ENCODE measurements around the gene GYS1.
A peak's percentile ranks its signal among the peaks of the same experiment; 100 is the strongest.

Gene GYS1

DNA sequence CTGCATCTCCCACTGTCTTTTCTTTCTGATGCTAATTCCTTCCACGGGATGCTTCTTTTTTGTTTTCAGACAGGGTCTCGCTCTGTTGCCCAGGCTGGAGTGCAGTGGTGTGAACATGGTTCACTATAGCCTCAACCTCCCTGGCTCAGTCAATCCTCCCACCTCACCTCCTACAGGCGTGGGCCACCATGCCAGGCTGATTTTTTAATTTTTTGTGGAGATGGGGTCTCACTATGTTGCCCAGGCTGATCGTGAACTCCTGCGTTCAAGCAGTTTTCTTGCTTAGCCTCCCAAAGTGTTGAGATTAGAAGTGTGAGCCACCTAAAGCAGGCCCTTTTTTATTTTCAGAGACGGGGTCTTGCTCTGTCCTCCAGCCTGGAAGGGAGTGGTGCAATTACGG, 4.8 kb downstream of the GYS1 start:
- no peak for DNase-seq

- no peak for DNase-seq
Observed at GRCh38 chr19:48987323-48987722, 5.8 kb downstream of the GYS1 start.

DNA sequence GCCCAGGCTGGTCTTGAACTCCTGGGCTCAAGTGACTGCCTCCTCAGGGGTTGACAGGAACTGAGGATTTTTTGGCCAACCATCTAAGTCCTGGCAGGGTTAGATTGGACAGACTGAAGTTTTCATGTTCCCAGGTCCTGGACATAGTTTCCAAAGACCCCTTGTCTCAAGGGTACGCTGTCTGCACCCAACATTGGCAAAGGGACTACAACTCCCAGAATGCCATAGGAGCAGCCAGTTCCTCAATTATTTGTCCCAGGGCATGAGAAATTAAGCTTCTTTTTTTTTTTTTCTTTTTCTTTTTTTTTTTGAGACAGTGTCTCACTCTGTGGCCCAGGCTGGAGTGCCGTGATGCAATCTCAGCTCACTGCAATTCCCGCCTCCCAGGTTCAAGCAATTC, 6.9 kb downstream of the GYS1 start:
- no peak for DNase-seq

DNA sequence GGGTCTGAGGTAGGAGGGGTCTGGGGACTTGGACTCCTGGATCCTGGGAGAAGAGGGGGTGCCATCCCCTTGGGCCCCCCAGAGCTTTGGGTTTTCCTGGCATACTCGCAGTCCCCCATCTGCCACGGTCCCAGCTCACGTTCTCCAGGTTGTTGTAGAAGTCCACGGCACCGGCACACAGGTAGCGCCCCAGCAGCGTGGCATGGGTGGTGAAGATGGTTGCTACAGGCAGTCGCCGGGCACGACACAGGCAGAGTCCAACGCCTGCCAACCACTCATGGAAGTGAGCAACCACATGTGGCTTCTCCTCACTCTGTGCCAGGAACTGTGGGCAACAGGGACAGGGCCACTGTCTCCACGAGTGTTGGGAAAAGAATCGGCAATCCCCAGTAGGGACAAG, 7.4 kb downstream of the GYS1 start:
- no peak for DNase-seq

DNA sequence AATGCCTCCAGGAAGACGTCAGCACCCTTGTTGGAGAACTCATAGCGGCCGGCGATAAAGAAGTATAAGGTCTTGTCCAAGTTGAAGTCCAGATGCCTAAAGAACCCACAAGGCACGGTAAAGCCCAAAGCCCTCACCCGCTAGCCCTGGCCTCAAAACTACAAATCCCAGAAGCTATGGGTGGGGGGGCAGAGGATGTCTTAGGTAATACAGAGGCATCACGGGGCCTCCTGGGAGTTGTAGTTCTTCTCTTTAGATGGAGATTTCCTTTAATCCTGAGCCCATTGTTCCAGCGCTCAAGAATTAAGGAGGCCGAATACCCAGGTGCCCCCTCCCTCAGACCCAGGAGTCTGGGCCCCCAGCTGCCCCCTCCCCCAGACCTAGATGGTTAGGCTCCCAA, 10.8 kb downstream of the GYS1 start:
- DNase-seq, result no peak

DNA sequence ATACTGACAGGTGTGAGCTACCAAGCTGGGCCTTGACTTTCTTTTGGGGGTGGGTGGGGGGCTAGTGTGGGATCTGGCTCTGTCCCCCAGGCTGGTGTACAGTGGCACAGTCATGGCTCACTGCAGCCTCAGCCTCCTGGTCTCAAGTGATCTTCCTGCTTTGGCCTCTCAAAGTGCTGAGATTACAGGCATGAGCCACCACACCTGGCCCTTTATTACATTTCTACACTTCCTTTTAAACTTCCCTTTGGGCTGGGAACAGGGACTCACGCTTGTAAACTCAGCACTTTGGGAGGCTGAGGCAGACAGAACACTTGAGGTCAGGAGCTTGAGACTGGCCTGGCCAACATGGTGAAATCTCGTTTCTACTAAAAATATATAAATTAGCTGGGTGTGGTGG, 16.0 kb downstream of the GYS1 start:
- no peak for DNase-seq

GRCh38 chr19:48975947-48976847, 16.9 kb downstream of the GYS1 start:
- peak; percentile 10 for DNase-seq

DNA sequence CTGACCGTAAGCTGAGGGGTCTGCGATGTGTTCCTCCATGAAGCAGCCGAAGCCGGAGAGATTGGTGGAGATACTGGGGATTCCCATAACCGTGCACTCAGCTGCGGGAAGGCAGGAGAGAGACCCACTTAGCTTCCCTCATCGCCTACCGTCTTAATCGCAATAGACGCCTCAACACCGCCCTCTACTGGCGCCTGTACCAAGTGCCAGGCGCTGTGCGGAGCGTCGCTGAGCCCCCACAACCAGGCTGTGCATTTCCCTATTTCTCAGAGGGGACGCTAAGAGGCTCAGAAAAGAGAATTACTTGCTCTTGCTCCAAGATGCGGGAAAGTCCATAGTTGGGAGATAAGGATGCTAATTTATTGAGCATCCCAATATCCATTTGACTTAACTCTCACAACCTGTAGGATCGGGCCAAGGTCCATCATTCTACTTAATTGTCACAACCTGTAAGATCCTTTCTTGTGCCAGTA, 22.1 kb downstream of the GYS1 start:
- peak; percentile 81 for DNase-seq

GRCh38 chr19:48970139-48970766, 22.9 kb downstream of the GYS1 start:
- DNase-seq, result no peak

DNA sequence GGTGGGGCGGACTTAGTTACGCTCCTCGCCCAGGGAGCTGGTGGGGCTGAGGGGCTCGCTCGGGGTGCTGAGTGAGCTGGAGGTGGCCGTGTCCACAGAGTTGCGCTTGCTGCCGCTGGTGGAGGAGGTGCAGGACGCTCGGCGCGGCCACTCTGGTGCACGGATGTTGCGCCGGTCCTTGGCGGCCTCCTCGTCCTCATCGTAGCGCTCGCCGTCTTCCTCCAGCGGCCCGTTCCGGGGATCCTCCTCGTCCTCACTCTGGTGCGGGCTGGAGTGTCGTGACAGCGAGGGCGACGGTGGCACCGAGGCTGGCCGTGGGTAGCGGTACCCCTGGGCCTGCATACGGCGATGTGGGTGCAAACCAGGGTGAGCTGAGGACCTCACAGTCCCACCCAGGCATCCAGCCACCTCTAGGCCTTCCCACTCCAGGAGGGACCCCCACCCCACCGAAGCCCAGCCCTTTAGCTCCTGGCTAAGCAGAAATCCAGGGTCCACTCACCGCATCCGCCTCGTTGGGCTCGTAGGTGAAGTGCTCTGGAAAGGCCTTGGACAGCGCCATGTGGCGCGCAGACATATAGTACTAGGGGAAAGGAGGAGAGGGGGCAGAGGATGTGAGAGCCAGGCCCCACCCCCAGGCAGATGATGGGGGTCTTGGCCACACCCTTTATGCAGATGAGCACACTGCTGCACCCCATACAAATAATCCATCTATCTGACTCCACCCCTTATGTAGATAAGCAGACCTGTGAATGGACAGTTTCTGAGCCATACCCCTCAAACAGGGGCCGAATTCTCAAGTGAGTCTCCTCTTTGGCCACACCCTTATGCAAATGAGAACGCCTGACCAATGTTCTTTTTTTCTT, 23.6 kb downstream of the GYS1 start:
- DNase-seq, result no peak

DNA sequence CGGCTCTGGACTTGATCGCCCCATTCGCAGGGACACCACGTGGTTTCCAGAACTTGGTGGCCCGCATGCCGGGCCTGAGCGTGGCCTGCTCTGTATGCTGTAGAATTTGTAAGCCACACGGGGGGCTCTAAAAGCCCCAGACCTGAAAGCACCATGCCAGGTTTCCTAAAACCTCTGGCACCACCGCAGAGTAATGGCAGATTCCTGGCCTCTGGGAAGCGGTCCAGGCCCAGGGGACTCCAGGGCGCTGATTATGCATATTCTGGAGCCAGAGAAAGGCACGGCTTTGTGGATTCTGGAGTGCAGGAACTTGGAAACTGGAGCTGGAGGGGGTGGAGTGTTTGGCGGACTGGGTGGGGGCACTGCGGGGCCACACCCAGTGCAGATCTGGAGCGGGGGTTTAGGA, 24.3 kb downstream of the GYS1 start:
- no peak for DNase-seq

GRCh38 chr19:48968179-48968661, 24.9 kb downstream of the GYS1 start:
- no peak for DNase-seq

GRCh38 chr19:48967346-48968178, 25.5 kb downstream of the GYS1 start:
- no peak for DNase-seq

DNA sequence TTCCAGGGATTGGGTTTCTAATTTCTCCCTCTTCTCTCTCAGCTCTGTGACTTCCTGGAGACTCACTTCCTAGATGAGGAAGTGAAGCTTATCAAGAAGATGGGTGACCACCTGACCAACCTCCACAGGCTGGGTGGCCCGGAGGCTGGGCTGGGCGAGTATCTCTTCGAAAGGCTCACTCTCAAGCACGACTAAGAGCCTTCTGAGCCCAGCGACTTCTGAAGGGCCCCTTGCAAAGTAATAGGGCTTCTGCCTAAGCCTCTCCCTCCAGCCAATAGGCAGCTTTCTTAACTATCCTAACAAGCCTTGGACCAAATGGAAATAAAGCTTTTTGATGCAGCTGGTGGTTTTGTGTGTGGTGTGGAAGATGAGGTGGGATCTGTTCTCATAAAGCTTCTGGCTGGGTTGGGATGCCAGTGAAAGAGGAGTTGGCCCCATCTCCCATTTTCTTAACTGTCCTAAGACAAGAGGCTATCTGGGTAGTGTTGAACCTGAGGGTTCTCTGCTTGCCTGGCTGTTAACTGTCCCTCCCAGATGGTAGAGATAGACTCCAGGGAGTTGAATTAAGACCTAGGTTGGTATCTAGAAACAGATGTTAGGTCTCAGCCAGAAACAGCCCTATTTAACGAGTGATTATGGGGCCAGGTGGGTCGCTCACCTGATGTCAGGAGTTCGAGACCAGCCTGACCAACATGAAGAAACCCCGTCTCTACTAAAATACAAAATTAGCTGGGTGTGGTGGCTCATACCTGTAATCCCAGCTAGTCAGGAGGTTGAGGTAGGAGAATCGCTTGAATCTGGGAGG, 26.4 kb downstream of the GYS1 start:
- no peak for DNase-seq

- DNase-seq, result peak; percentile 83
Observed at GRCh38 chr19:48965806-48966540, 27.1 kb downstream of the GYS1 start.

- DNase-seq, result peak; percentile 94
Observed at GRCh38 chr19:48965040-48965805, 27.9 kb downstream of the GYS1 start, which contains the start of gene FTL. FTL (plus strand) TSS chr19:48965309; CDS start chr19:48965508, 199 bp downstream.

DNA sequence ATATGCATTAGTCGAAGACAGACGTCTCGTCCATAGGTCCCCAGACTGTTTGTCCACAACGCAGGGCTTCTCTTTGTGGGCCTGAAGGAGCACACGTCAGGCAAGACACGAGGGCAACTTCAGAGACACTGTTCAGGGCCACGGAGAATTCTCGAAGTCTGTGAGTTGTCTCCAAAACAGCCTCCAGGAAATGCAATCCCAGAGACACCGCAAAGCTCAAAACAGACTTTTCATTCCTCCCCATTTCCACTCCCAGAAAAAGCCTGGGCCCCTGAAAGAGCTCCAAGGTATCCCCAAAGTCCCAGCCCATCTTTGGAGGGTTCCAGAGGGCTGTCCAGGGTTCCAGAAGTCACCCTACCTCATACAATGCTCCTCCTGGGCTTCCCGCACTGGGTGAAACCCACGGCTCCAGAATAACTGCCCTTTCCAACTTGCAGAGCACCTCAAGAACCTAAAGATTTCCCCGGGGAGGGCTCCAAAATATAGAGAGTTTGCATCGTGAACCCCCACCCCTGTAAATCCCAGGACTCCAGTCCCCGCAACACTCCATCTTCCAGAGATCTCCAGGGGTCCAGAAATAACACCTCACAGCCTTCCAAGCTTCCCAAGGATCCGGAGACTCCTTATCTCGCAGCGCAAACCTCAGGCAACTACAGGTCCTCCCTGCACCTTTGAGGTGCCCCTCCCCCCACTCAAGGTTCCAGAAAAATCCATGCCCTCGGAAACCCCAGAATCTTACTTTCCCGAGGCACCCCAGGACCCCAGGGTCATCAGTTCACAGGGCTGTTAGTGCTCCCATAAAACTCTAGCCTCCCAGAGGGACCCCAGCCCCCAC, 28.7 kb downstream of the GYS1 start:
- no peak for DNase-seq

DNA sequence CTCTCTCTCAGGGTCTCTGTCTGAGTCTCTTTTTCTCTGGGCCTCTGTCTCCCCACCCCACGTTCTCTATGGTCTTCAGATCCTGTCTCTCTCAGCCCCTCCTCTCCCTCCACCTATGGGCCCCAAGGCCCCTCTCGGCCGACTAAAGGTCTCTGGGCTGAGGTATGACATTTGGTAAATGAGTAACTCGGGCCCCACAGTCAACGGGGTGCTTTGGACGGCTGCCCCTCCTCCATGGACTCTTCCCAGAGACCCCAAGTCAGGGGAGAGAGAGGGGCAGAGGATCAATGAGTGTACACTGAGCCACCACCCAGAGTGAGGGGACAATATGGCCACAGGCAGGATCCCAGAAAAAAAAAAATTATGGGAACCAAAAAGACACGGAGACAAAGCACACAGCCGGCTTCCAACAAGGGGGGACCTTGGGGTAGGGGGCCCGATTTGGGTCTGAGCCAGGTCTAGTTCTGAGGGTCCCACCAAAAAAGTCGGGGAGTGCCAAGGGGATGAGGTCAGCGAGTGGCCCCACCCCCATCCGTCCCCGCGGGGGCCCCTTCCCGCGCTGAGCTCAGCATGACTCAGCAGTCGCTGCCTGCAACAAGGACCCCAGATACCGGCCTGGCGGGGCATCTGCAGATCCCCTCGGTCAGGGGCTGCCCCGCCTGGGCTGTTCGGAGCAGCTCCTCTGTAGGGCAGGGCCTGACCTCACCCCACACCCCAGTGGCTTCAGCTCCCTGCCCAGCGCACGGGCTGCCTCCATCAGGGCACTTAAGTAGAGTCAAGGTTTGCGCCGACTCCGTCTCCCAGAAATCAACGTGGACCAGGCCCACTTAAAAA, 29.5 kb downstream of the GYS1 start:
- DNase-seq, result no peak

Measured in NCI-H1105 treated with DMSO at 0.1 percent for 48 hours (cell line).